Measurements from ENCODE around the gene C1QL4.
"Not testable (repeated sequence)": the region's sequence is repeated elsewhere in the genome, so short reads cannot be mapped to it uniquely, and the experiment has no call there.

The C1QL4 gene

GRCh38 chr12:49287876-49288275 lies 49.1 kb downstream of the C1QL4 start:
- DNase-seq (ENCODE audit: low read depth): no peak
- TF ChIP-seq POLR2A (IDR thresholded peaks at IDR 0.05; ENCODE audit: extremely low read depth, insufficient read length) (no peak), MYC (IDR thresholded peaks at IDR 0.05; ENCODE audit: low read depth, low read length) (no peak), CTCF (IDR thresholded peaks at IDR 0.05; ENCODE audit: low read depth, low read length) (no peak)
- TF ChIP-seq, protein P1, sequence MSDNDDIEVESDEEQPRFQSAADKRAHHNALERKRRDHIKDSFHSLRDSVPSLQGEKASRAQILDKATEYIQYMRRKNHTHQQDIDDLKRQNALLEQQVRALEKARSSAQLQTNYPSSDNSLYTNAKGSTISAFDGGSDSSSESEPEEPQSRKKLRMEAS (IDR thresholded peaks at IDR 0.05; ENCODE audit: low read depth, low read length): no peak
- no peak overlapping the region for H3K4me3 ChIP-seq (ENCODE audit: low read depth, low read length)

- TF ChIP-seq POLR2A (IDR thresholded peaks at IDR 0.05; ENCODE audit: extremely low read depth, insufficient read length) (no peak), CTCF (IDR thresholded peaks at IDR 0.05; ENCODE audit: low read depth, low read length) (no peak), MYC (IDR thresholded peaks at IDR 0.05; ENCODE audit: low read depth, low read length) (no peak)
- TF ChIP-seq, protein P1 (IDR thresholded peaks at IDR 0.05; ENCODE audit: low read depth, low read length): no peak
- DNase-seq (ENCODE audit: low read depth): no peak
- no peak overlapping the region for H3K4me3 ChIP-seq (ENCODE audit: low read depth, low read length)
These were observed 52.3 kb downstream of the C1QL4 start for GRCh38 chr12:49284672-49285071.

DNA sequence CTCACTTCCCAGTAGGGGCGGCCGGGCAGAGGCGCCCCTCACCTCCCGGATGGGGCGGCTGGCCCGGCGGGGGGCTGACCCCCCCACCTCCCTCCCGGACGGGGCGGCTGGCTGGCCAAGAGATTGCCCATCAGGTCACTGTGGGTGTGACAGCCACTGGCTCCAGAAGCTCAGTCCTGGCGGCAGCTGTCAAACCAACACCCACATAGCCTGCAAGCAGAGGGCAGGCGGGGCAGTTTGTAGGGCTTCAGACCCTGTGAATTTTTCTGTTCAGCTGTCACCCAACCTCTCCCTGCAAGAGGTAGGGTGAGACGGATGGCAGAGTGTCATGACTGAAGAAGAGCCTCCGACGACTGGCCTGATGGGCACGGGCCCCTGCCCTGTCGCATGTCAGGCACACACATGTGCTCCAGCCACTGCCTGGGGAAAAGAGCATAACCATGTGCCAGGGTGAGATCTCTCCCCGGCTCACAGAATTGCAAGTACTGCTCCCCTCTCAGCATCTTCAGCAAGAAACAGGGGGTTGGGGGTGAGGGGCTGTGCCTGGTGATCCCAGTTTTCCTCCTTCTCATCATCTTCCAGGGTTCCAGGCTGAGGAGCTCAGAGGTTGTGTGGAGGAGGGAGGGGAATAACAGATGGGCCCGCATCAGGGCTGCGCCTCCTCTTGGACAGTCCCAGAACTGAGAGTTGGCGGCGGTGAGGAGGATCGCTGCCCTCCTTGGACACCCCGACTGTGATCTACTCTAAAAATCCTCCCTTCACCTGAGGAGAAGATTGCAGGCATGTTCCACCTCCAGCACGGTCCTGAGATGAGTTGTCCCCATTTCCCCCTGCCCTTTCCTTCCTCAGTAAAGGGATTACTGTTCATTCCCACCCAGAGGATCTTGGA lies 53.2 kb downstream of the C1QL4 start:
- H3K4me3 ChIP-seq (ENCODE audit: low read depth, low read length): no peak overlapping the region
- no peak for TF ChIP-seq MYC (IDR thresholded peaks at IDR 0.05; ENCODE audit: low read depth, low read length)
- TF ChIP-seq POLR2A (IDR thresholded peaks at IDR 0.05; ENCODE audit: extremely low read depth, insufficient read length): no peak
- TF ChIP-seq CTCF (IDR thresholded peaks at IDR 0.05; ENCODE audit: low read depth, low read length): no peak
- TF ChIP-seq, protein P1 (IDR thresholded peaks at IDR 0.05; ENCODE audit: low read depth, low read length): no peak
- DNase-seq (ENCODE audit: low read depth): no peak

- not testable (repeated sequence) for H3K4me3 ChIP-seq (ENCODE audit: low read depth, low read length)
These were observed 54.1 kb downstream of the C1QL4 start for GRCh38 chr12:49282740-49283375.

More at GRCh38 chr12:49282740-49283375, 54.1 kb downstream of the C1QL4 start:
- not testable (repeated sequence) for DNase-seq (ENCODE audit: low read depth)

All from NB4 (cell line).